Pons (tissue), 1 donor: ENCODE results near the gene TMEM250.

Experiments used
- DNase-seq: peaks from one replicate; pipeline ENCODE4 v3.0.0-alpha.2; 2016; ENCODE audit warnings: low spot score

TMEM250 gene

GRCh38 chr9:136147890-136148714 lies 29.4 kb upstream of the TMEM250 start:
- DNase-seq, result no peak

- DNase-seq, result no peak
Observed at GRCh38 chr9:136147038-136147889, 28.6 kb upstream of the TMEM250 start.

- DNase-seq, result no peak
Observed at GRCh38 chr9:136146126-136147037, 27.7 kb upstream of the TMEM250 start.

- DNase-seq, result no peak
Observed at GRCh38 chr9:136145580-136145979, 26.9 kb upstream of the TMEM250 start.

GRCh38 chr9:136144450-136144849 lies 25.8 kb upstream of the TMEM250 start:
- no peak for DNase-seq

GRCh38 chr9:136143215-136144001 lies 24.7 kb upstream of the TMEM250 start:
- DNase-seq, result no peak

GRCh38 chr9:136142859-136143214 lies 24.2 kb upstream of the TMEM250 start:
- no peak for DNase-seq

GRCh38 chr9:136142414-136142796 lies 23.7 kb upstream of the TMEM250 start:
- DNase-seq, result no peak

GRCh38 chr9:136141682-136142413 lies 23.2 kb upstream of the TMEM250 start:
- DNase-seq, result no peak

GRCh38 chr9:136140966-136141365 lies 22.3 kb upstream of the TMEM250 start:
- no peak for DNase-seq

- no peak for DNase-seq
Observed at GRCh38 chr9:136140046-136140445, 21.4 kb upstream of the TMEM250 start.

GRCh38 chr9:136138566-136138965 lies 19.9 kb upstream of the TMEM250 start:
- DNase-seq, result no peak

GRCh38 chr9:136137321-136138265 lies 18.9 kb upstream of the TMEM250 start:
- no peak for DNase-seq

GRCh38 chr9:136136127-136136925 lies 17.7 kb upstream of the TMEM250 start:
- DNase-seq, result no peak

- DNase-seq, result no peak
Observed at GRCh38 chr9:136135326-136136126, 16.9 kb upstream of the TMEM250 start.

GRCh38 chr9:136133959-136134484 lies 15.3 kb upstream of the TMEM250 start:
- DNase-seq, result no peak

GRCh38 chr9:136133191-136133958 lies 14.7 kb upstream of the TMEM250 start:
- DNase-seq, result no peak
